ENCODE data around the gene BANP.

DNA sequence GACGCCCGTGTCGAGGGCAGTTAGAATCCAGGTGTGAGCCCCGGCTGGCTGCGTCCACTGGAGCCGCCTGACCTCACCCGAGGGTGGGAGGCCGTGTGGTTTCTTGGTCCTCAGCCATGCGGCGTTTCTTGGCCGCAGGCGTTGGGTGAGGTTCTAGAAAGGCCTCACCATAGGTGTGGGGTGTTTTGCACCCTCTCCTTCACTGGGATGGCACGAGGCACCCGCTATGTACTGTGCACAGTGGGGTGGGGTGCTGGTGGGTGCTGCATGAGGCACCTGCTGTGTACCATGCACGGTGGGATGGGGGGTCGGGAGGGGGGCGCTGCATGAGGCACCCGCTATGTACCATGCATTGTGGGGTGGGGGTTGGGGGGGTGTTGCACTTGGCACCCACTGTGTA is 169.6 kb downstream of the BANP start:
- no peak for TF ChIP-seq CTCF (IDR thresholded peaks at IDR 0.05)
- TF ChIP-seq POLR2A (IDR thresholded peaks at IDR 0.05) = no peak
